ENCODE measurements around the gene CNTRL. TPM values are rescaled to one million over a fixed set of nuclear protein-coding genes. Genes with fewer than 3 reads are reported as not detected.

CNTRL gene
- total RNA-seq, 1 donor from 2014 or later = 8.5 TPM

- H3K27me3 ChIP-seq = no peaks in the 10 kb centered on the region
- H3K4me1 ChIP-seq = peaks cover 0 to 37% of the 10 kb centered on the region in 2 donors
- H3K4me3 ChIP-seq = no peak overlapping the region
- no peaks in the 10 kb centered on the region for H3K9me3 ChIP-seq
- H3K27ac ChIP-seq = no peak overlapping the region
- intact Hi-C loops (cut with DNase I) = no loop called here
- H3K36me3 ChIP-seq = peaks cover 4 to 32% of the 10 kb centered on the region in 2 donors
- no peak for DNase-seq (ENCODE audit: low spot score in 2 of 2)
- TF ChIP-seq, protein P1, sequence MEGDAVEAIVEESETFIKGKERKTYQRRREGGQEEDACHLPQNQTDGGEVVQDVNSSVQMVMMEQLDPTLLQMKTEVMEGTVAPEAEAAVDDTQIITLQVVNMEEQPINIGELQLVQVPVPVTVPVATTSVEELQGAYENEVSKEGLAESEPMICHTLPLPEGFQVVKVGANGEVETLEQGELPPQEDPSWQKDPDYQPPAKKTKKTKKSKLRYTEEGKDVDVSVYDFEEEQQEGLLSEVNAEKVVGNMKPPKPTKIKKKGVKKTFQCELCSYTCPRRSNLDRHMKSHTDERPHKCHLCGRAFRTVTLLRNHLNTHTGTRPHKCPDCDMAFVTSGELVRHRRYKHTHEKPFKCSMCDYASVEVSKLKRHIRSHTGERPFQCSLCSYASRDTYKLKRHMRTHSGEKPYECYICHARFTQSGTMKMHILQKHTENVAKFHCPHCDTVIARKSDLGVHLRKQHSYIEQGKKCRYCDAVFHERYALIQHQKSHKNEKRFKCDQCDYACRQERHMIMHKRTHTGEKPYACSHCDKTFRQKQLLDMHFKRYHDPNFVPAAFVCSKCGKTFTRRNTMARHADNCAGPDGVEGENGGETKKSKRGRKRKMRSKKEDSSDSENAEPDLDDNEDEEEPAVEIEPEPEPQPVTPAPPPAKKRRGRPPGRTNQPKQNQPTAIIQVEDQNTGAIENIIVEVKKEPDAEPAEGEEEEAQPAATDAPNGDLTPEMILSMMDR (IDR thresholded peaks at IDR 0.05) = no peak
These were observed 111.1 kb downstream of the CNTRL start for GRCh38 chr9:121185774-121186403.

DNA sequence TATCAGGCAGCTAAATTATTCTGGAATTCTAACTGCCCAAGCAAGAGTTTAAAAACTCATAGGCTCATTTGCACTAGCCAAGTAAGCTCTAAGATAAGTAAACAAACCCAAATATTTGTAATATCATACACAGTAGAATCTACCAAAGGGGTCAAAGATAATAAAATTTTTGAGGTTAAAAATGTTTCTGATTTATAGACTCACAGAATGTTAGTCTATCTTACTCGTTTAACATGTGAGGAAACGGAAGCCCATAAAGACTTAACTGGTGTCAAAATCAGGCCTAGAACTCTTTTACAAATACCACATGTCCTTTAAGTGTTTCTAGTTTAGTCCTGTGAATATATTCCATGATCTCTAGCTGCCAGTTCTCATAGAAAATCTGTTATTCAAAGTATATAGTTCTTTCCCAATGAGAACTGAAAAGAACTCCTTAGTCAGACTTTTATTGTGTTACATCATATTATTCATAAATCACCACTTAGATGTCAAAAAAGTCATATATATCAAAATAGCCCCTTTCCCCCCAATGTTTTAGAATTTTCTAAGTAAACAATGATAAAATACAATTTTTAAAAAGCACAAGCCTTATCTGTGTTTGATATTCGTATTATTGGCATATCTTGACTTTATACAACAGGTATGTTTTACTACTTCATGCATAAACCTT, 113.0 kb downstream of the CNTRL start:
- intact Hi-C loops (cut with DNase I) = no loop called here
- TF ChIP-seq, protein P1 (IDR thresholded peaks at IDR 0.05) = no peak
- DNase-seq (ENCODE audit: low spot score in 2 of 2) = no peak
- Histone ChIP-seq H3K36me3 (peaks cover 0 to 16% of the 10 kb centered on the region in 2 donors), H3K4me1 (peaks cover 0 to 40% of the 10 kb centered on the region in 2 donors), H3K27me3 (no peaks in the 10 kb centered on the region), H3K9me3 (no peaks in the 10 kb centered on the region), H3K27ac (no peak overlapping the region), H3K4me3 (no peak overlapping the region)

- Histone ChIP-seq H3K4me3 (no peak overlapping the region), H3K27ac (no peak overlapping the region), H3K9me3 (no peaks in the 10 kb centered on the region), H3K36me3 (peaks cover 0 to 15% of the 10 kb centered on the region in 2 donors), H3K4me1 (peaks cover 0 to 38% of the 10 kb centered on the region in 2 donors), H3K27me3 (no peaks in the 10 kb centered on the region)
- TF ChIP-seq, protein P1 (IDR thresholded peaks at IDR 0.05) = no peak
- DNase-seq (ENCODE audit: low spot score in 2 of 2) = no peak
- intact Hi-C loops (cut with DNase I) = no loop called here
These were observed 114.3 kb downstream of the CNTRL start for GRCh38 chr9:121189006-121189405.

GRCh38 chr9:121189660-121190059, 114.9 kb downstream of the CNTRL start:
- intact Hi-C loops (cut with DNase I) = no loop called here
- no peaks in the 10 kb centered on the region for H3K27me3 ChIP-seq
- H3K9me3 ChIP-seq = no peaks in the 10 kb centered on the region
- no peak overlapping the region for H3K4me3 ChIP-seq
- TF ChIP-seq, protein P1 (IDR thresholded peaks at IDR 0.05) = no peak
- no peak overlapping the region for H3K27ac ChIP-seq
- peaks cover 0 to 41% of the 10 kb centered on the region in 2 donors for H3K4me1 ChIP-seq
- no peak for DNase-seq (ENCODE audit: low spot score in 2 of 2)
- peaks cover 0 to 11% of the 10 kb centered on the region in 2 donors for H3K36me3 ChIP-seq

DNA sequence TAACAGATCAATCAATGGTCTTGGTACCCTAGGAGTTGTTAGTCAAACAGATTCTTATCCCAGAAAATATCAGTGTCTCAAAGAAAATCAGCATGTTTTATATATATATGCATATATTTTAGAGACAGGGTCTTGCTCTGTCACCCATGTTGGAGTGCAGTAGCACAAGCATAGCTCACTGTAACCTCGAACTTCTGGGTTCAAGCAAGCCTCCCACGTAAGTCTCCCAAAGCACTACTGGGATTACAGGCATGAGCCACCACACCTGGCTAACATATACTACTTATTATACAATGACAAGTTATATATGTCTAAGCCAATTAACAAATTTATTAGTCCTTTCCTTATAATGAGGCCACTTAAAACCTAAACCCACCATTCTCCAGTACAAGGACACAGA, 116.5 kb downstream of the CNTRL start:
- no peak for DNase-seq (ENCODE audit: low spot score in 2 of 2)
- Histone ChIP-seq H3K9me3 (no peaks in the 10 kb centered on the region), H3K36me3 (peaks cover 0 to 2% of the 10 kb centered on the region in 2 donors), H3K27me3 (no peaks in the 10 kb centered on the region), H3K4me1 (peaks cover 0 to 52% of the 10 kb centered on the region in 2 donors), H3K4me3 (no peak overlapping the region), H3K27ac (no peak overlapping the region)
- TF ChIP-seq, protein P1 (IDR thresholded peaks at IDR 0.05) = no peak
- intact Hi-C loops (cut with DNase I) = no loop called here

Data from ascending aorta (tissue), 2 donors.